HG03280 (cell line): Measurements from ENCODE around the gene CSTB.
"Not testable (repeated sequence)": the region's sequence is repeated elsewhere in the genome, so short reads cannot be mapped to it uniquely, and the experiment has no call there.

Experiments used
- ATAC-seq: cut with Tn5 transposase; IDR thresholded peaks from one replicate; pipeline ENCODE4 v1.9.1; 2021; ENCODE audit warnings: mild to moderate bottlenecking, moderate library complexity; ENCODE audit not compliant: unreplicated experiment

The CSTB gene

DNA sequence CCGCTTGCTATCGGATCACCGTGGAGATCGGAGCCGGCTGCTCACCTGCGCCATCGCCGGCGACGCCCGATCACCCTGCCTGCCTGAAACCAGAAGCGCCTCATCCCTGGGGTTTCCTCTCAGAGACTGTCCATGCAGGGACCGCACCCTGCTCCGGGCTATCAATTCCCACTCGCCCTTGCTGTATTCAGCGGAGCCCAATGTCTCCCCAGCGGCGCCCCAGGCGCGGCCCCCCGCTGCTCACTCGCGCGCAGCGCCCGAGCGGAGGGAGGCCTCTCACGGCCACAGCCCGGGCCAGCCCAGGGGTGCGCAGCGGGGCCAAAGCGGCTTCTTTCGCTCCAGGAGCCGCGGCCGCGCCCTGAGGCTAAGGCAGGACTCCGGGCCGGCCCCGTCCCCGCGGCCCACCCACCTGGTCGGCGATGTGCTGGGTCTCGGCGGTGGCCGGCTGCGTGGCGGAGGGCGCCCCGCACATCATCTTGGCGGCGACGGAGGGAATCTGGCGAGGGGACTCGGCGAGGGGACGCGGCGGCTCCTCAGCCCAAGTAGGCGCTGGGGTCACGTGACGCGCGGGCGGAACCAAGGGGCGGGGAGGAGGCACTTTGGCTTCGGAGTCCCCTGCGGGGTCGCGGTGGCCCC, at the start of gene CSTB:
Gene CSTB (minus strand): TSS at position 514 of the 636 bp plus-strand sequence. CDS start 39 bp downstream, at position 475.
- ATAC-seq = peak; percentile 61

GRCh38 chr21:43825242-43825935, 49.3 kb upstream of the CSTB start:
- no peak for ATAC-seq

DNA sequence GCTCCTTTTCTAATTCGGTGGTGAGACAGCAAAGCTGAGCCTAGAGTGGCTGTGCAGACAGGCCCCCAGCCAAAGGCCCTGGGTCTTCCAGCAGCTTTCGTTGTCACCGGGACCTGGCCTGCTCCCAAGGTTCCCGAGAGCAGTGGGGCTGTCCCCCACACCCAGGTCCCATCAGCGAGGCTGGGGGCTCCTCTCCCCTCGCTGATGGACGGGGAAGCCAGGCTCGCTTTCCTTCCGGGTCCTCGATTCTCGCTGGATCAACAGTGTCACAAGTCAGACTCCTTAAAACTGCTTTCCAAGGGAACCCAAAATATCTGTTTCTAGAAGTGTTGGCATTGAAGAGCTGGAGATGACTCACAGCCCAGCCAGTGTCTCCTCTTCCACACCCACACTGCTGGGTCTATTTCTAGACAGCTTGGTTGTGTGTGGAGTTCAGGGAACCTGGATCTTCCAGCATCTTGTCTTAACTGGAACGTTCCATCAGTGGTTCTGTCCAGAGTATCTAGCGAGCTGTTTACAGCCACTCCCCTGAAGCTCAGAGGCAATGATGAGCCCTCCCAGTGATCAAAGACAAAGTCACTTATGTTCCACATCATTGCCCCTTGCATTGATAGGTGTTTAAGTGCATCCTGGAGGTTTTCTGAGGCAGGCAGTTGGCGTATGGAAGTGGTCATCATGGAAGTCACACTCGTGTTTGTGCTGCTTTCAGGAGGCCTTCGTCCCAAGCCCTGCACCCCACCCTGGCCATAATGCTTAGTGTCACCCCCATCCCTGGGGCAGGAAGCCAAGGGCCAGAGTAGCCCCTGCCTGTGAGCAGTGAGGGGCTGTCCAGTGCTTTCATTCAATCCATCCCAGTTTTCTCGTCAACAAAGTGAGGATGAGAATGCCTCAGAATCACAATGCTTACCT, 48.5 kb upstream of the CSTB start:
- no peak for ATAC-seq

GRCh38 chr21:43822741-43823140, 46.6 kb upstream of the CSTB start:
- ATAC-seq = not testable (repeated sequence)

GRCh38 chr21:43822166-43822565, 46.1 kb upstream of the CSTB start:
- ATAC-seq = not testable (repeated sequence)

- ATAC-seq = no peak
Measured at GRCh38 chr21:43820466-43820865, 44.4 kb upstream of the CSTB start.

DNA sequence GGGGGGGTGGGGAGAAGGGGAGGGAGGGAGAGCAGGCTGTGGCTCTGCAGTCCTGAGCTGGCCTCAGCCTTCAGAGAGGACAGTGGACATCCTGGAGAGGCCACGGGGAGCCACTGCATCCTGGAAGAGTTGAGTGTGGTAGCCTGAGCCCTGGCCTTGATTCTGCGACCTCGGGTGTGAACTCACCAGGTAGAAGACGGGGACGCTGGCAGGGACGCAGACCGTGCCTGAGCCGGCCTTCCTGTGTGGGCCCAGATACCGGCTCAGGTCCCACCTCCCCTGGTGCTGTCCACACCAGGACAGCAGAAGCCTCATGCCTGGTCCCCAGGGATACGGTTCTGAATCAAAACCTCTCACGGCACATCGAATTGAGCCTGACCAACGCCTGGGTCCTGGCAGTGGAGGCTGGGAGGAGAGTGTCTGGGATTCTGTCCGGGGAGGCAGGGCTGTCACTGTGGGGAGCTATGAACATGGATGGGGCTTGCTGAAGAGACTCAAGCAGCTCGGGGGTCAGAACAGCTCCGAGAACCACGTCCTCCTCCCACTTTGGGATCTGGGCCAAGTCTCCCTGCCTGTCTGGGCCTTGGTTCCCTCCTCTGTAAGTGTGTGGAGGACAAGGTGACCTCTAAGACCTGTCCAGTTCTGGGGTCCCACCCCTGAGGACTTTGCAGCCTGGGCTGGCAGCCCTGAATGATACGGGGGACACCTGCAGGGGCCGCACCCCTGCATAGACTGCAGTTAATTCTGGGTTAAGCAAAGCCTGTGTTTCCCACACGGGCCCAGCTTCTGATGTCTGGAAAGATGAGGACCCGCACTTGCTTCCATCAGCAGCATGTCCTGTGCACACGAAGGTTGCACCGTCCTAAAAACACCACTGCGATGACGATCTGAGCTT, 43.6 kb upstream of the CSTB start:
- ATAC-seq = no peak

GRCh38 chr21:43818685-43819084, 42.6 kb upstream of the CSTB start:
- no peak for ATAC-seq

- ATAC-seq = no peak
Measured at GRCh38 chr21:43817157-43818086, 41.3 kb upstream of the CSTB start.

DNA sequence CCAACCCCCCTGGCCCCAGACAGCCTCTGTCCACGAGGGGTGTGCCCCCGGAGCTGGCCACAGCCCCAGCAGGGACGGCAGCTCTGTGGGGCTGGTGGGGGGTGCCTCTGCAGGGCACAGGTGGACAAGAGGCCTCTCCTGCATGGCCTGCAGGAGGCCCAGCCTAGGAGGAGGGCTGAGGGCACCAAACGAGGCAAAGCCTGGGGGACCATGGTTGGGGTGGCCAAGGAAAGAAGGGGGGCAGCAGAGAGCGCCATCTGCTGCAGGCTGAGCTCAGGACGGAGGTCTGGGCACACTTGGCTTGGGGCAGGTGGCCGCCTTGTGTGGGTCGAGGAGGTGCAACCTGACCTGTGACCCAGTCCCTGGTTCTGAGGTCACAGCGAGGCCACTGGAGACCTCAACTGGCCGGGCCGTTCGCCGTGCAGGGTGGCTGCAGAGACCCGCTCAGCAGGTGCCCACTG, 40.5 kb upstream of the CSTB start:
- ATAC-seq = no peak

DNA sequence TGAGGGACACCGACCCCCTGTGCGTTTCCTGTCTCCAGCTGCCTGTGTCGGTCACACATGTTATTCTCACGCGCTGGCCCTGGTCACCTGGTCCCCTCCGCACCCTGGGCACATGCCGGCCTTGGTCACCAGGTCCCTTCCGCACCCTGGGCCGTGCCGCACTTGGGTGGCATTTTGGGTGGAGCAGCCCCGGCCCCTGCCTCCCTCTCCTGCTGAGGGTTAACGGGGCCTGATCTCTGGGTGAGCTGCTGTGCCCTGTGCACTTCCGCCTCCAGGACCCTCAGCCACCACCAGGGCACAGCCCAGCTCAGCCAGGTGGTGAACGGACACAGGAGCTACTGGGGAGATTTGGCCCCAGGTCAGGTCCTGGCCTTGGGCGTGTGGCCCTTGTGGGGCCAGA, 39.9 kb upstream of the CSTB start:
- ATAC-seq = no peak

DNA sequence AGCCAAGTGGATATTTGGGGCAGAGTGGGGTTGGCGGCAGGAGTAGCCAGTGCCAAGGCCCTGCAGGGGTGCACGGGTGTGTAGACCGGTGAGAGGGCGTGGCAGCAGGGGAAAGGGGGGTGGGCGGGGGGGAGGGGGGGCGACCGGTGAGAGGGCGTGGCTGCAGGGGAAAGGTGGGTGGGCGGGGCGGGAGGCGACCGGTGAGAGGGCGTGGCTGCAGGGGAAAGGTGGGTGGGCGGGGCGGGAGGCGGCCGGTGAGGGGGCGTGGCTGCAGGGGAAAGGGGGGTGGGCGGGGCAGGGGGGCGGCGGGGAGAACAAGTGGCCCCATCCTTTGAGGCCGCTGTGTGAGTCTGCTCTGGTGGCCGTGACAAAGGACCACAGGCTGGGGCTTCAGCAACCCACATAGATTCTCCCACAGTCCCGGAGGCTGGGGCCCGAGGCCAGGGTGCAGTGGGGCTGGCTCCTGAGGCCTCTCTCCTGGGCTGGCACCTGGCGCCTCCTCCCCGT, 39.1 kb upstream of the CSTB start:
- ATAC-seq = no peak

DNA sequence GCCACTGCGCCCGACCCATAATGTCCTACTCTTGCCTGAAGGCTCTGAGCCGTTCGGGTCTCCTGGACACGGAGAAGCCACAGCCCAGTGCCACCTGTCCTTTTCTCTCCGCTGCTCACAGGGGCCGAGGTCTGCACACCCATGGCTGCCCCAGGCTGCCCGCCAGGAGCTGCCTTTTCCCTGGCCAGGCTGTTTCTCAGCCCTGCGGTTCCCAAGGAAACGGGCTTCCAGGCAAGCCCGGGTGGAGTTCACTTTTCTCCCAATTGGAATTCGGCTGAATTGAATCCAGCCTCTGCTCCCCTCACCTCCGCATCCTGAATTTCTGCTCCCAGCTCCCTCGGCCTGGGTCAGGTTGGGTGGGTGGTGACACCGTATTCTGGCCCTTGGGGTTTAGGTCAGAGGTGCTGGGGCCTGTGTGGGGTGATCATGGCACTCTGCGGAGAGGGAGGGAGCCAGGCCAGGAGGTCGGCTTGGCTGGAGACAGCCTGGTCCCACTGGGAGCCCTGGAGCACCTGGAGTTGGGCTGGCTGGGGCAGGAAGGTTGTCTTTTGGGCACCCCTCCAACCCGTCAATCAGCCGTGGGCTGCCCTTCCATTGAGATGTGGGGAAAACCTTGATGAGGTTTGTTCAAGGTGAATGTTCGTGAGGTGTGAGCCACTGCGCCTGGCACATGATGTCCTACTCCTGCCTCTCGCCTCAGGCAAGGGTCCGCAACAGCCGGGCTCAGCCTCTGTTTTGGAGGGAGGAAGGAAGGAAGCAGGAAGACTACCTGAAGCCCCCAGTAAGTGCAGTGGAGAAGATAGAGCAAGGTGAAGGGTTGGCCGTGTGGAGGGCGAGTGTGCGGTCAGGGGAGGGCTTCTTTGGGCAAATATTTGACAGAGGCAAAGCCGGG, 38.4 kb upstream of the CSTB start:
- no peak for ATAC-seq

DNA sequence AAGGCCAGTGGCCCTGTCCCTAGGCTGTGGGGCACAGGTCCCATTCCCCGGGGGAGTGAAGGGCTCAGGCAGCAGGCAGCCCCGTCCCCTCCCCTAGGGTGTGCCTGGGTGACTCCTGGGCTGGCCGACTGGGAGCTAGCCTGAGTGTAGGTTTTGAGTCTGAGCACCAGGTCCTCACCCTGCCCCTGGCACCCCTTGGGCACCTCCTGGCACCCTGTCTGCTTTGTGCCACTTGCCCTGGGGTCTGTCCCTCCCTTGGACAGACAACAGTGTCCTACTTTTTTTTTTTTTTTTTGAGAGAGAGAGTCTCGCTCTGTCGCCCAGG, 37.5 kb upstream of the CSTB start:
- no peak for ATAC-seq

- ATAC-seq = no peak
Measured at GRCh38 chr21:43812957-43813655, 37.0 kb upstream of the CSTB start.

DNA sequence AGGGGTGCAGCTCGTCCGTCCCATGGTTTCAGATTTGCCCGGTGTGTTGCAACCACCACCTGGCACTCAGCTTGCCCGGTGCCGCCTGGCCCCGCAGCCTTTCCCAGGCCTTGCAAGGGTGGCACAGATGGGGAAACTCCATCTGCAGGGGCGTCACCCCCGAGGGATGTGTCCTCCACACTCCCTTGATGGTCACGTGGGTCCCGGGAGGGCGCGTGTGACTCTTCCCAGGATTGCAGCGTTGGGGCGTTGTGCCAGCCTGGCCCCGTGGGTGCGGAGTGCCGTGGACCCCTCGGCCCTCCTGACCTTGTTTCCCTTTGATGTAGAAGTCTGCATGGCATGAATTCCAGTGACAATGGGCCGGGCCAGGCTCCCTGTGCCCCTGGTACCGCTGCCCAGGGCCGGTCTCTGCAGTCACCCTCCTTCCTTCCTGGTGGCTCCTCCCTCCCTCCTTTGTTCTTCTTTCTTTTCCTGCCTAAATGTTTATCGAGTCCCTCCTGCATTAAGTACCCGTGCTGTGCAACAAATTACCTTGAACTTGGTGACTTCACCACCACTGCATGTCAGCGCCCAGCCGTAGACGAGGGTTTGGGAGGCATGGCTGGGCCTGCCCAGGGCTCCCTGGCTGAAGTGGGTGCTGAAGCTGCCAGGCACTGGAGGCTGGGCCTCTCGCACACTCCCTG, 36.2 kb upstream of the CSTB start:
- no peak for ATAC-seq
